Stimulated activated CD4-positive, alpha-beta T cell treated with anti-CD3 and anti-CD28 coated beads, Interleukin-2, amount 100 ng/mL, for 24 hours (primary cell): ENCODE measurements around the gene SAPCD1.

Source experiments
- DNase-seq, 2 donors: peaks; one replicate each; pipeline ENCODE4 v3.0.0-alpha.2; 2020

Gene SAPCD1

DNA sequence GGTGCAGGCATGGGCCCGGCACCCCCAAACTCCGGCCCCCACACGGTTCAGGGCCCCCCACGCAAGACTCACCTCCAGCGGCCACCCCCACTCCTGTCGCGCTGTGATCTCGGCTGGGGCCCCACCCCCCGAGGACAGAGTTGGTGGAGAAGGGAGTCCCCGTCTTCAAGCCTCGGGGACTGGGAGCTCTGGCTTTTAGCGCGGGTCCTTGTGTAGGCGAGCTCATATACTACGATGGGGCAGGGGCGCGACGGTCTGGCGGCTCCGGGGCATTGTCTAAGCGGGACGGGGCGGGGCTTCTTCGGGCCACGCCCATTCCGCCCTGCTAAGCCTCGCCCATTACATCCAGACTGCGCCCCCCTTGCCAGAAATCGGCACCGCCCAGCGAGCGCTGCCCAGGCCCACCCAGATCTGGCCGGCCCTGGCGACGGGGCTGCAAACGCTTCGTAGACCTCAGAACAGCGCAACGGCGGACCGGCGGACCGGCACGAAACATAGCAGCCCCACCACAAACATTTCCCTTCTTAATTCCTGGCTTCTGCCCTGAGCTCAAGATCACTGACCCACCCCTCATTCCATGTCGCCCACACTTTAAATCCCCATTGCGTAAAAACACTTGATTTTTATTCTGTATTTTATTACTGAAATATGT is 32.4 kb upstream of the SAPCD1 start:
- peak; percentile 64 to 76 for DNase-seq

DNA sequence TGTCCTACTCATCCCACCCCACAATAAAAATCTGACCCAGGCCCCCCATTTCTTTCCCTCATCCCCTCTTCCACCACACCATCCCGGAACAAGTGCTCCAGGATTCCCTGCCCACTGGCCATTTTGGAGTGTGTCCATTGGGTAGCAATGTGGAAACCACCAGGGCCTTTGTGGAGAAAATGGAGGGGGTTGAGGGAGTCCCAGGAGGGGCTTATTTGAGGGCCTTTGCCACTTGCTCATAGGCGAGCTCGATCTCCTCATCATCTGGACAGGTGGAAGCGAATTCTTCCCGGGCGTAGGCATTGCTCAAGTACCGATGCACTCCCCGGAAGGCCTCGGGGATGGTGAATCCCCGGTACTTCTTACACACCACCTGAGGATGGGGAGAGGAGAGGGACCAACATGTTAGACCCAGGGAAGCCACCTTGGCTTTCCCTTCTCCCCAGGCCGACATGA is 31.8 kb upstream of the SAPCD1 start:
- no peak for DNase-seq

DNA sequence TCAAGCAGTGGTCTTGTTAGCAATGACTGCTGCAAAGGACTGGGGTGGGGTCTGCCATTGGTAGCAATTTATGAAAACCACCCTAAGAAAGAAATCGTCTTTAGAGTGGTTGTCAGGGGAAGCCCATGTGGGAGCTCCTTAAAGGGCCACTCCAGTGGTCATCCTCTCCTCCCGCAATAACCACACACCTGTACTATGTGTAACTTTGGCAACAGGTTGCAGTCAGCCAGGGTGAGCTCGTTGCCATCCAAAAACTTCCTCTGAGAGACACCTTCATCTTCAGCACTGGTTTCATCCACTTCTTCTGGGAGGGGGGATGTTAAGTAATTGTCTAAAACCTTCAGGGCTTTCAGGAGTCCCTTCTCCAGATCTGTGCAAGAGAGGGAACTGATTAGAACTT is 30.4 kb upstream of the SAPCD1 start:
- no peak for DNase-seq

DNA sequence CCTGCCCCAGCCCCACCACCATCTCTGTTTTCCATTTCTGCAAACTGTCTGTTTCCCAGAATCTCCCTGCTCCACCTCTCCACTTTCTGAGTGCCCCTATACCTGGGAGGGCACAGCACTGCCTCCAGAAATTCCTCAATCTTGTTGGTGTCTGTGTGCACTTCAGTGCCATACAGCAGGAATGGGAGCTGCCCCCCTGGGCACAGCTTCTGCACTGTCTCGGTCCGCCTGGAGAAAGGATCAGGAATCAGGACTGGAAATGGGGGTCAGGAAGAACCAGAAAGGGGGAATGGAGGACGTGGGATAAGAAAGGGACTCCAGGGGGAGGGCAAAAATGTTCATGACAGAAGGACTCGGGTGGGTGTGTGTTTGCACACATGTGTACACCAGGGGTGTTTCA is 28.7 kb upstream of the SAPCD1 start:
- no peak for DNase-seq

- no peak for DNase-seq
Observed at GRCh38 chr6:31734247-31734820, 28.1 kb upstream of the SAPCD1 start.

DNA sequence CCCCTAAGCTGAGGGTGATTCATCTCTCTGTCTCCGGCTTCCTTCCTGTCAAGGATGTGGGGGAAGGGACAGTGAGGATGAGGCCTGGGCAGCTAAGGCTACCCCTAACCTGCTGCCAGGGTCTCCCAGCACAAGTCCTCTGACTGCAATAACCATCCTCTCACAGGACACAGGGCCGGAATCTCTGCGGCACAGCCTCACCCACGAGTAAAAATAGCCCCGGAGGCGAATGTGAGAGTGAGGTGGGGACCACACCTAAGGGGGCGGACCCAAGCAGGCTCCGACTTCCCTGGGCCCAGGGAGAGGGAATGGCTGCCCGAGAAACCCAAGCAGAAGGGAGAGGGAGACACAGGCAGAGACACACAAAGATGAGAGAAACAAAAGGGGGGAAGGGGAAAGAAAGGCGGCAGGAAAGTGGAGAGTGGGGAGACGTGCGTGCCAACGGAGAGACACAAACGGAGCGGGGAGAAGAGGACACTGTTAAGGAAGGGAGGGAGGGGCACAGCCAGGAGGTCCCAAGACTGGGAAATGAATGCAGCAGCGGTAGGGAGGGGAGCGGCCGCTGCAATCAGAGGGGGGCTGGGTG is 27.5 kb upstream of the SAPCD1 start:
- peak; percentile 52 to 61 for DNase-seq

DNA sequence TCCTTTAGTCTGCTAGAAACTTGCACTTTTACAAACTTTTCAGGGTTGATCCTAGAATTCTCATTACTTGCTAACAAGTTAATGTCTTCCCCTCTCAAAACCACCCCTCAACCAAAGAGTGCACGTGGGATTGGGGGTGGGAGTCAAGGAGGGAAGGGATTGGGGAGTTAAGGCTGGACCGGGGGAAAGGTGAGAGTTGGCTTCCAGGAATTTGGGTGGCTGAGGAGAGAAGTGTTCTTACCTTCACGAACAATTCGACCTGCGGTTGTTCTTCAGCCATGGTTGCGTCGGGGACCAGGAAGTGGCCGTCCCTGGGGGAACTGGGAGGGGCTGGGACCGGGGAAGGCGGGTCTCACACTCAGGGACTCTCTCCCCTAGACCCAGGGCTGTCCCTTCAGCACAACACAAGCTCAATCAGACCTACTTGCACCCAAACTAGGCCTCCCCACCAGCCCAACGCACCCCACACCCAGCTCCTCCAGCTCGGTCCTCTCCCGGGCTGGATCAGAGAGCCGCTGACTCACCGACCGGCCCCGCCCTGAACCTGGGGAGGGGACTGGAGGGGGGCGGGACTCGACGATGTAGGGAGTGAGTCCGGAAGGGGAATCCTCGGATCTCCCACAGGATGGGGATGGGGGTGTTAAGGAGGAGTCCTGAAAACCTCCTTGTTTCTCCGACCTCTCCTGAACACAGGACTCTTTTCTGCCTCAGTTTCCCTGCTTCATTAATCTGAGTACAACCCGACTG is 26.3 kb upstream of the SAPCD1 start, which contains the start of gene CLIC1:
TSS of gene CLIC1 (minus strand) at position 510 of the 747 bp plus-strand sequence. CDS start at position 280, 230 bp downstream.
- peak; percentile 82 to 87 for DNase-seq

GRCh38 chr6:31736768-31737314 is 25.6 kb upstream of the SAPCD1 start:
- no peak for DNase-seq

- DNase-seq = no peak
Observed at GRCh38 chr6:31737315-31737990, 25.0 kb upstream of the SAPCD1 start.

- DNase-seq = peak; percentile 61 to 63
Observed at GRCh38 chr6:31737991-31738979, 24.2 kb upstream of the SAPCD1 start.

GRCh38 chr6:31739639-31740396 is 22.6 kb upstream of the SAPCD1 start, which contains the start of gene MSH5:
MSH5 (plus strand) TSS chr6:31740005; CDS start chr6:31740467, 462 bp downstream.
- DNase-seq = peak; percentile 97

DNA sequence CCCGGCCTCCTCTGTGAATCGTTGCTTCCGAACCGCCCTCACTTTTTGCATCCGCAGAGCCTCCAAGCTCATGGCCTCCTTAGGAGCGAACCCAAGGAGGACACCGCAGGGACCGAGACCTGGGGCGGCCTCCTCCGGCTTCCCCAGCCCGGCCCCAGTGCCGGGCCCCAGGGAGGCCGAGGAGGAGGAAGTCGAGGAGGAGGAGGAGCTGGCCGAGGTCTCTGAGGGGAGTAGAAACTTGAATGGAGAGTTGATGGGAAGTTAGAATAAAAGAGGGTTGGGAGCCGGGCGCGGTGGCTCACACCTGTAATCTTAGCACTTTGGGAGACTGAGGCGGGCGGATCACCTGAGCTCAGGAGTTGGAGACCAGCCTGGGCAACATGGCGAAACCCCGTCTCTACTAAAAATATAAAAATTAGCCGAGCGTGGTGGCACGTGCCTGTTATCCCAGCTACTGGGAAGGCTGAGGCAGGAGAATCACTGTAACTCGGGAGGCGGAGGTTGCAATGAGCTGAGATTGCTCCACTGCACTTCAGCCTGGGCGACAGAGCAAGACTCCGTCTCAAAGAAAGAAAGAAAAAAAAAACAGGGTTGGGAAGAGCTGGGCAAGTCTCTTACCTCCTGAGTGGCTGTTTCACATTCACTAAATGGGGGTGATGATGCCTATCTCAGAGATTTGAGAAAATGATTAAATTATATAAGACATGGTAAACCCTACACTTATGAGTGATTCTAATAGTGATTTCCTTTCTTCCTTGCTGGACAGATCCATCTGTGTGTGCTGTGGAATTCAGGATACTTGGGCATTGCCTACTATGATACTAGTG is 21.8 kb upstream of the SAPCD1 start:
- DNase-seq = no peak

DNA sequence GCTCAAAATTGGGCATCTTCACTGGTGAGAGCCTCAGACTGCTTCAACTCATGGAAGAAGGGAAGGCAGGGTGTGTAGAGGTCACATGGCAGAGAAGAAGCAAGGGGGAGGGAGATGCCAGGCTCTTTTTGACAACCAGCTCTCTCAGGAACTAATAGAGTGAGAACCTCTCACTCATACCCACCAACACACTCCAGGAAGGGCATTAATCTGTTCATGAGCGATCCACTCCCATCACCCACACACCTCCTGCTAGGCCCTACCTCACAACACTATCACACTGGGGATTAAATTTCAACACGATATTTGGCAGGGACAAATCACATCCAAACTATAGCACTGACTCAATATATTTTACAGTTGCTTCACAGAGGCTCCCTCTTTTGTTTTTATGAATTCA is 20.6 kb upstream of the SAPCD1 start:
- DNase-seq = no peak

GRCh38 chr6:31742894-31743293 is 19.6 kb upstream of the SAPCD1 start:
- no peak for DNase-seq

DNA sequence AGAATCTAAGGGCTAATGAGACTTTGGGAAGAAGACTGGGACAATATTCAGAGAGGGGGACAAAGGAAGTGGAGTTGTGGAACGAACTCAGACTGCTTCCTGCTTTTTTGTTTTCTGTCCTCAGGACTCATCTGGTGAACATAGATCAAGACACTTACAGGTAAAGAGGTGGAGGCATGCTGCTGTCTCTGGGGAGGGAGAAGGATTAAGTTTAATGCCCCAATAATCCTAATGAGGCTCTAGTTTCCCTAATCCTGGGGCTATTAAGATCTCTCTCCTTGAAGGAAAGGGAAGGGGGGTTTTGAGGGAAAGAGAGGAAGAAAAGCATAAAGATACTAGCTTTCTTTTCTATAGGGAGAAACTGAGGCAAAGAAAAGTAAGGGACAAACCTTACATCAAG is 18.0 kb upstream of the SAPCD1 start:
- DNase-seq = no peak

DNA sequence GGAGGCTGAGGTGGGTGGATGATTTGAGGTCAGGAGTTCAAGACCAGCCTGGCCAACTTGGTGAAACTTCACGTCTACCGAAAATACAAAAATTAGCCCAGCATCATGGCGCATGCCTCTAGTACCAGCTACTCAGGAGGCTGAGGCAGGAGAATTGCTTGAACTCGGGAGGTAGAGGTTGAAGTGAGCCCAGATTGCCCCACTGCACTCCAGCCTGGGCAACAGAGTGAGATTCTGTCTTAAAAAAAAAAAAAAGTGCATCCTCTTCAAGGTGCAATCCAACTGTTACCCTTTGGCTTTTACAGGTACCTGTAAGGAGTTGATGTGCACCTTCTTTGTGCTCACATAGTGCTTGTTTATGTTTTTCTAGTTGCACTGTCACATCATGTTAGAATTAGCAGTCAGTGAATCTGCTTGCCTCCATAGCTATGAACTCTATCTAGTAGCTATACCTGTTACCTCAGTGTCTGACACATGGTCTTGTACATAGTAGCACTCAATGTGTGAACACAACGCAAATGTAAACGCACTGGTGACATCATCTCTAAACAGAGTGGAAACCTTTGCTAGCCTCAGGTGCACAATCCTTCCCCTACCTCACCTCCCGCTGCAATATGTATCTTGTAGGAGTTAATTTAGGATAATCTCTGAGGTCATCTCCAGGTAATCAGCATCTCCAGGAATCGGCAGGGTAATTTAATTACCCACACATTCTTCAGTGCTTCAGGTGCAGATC is 13.0 kb upstream of the SAPCD1 start:
- no peak for DNase-seq

GRCh38 chr6:31750411-31751022 is 11.9 kb upstream of the SAPCD1 start:
- DNase-seq = no peak

DNA sequence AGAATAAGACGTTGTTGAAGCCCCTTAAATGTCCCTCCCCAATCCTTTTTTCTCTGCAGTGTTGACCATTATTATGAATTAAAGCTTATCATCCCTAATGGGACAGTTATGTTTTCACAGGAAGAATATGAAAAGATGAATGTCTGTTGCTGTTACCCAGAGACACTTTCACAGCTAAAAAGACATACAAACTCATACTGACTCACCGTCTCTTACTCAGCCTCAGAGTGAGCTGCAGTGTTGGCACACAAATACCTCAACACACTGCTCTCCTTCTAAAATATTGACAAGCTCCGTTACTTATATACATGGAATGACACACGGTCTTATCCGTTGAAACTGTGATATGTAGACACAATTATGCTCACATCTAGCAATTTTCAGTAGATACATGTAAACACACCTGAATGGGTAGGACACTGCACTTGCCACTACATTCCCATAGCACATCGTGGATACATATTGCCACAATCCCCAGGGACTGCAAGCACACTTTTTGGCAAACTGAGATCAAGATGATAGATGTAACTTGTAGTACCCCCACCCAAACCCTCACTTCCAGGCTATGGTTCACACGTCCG is 9.6 kb upstream of the SAPCD1 start:
- no peak for DNase-seq
